ENCODE data around the gene CNOT1.

CNOT1 gene

GRCh38 chr16:58507963-58508670 is 121.5 kb downstream of the CNOT1 start:
- H3K4me3 ChIP-seq (ENCODE audit: low read length) = no peak overlapping the region
- H3F3A ChIP-seq (ENCODE audit: control insufficient read depth, insufficient read depth) = peaks cover under 1% of the 10 kb centered on the region
- peaks cover 14% of the 10 kb centered on the region for H3K4me1 ChIP-seq (ENCODE audit: control insufficient read depth, low read length)
- no peak overlapping the region for H3K27ac ChIP-seq (ENCODE audit: low read depth, low read length)
- H3K9me2 ChIP-seq (replicated peaks; ENCODE audit: control insufficient read depth, low read length) = no peaks in the 10 kb centered on the region
- no peaks in the 10 kb centered on the region for H3K27me3 ChIP-seq (ENCODE audit: control insufficient read depth, low read length)
- H3K79me2 ChIP-seq (ENCODE audit: control insufficient read depth, low read length) = peaks cover 15% of the 10 kb centered on the region
- H3K9me3 ChIP-seq (ENCODE audit: control insufficient read depth, insufficient read depth, low read length) = no peaks in the 10 kb centered on the region
- peaks cover 7% of the 10 kb centered on the region; the same call in 1 of the 2 replicates for H4K20me1 ChIP-seq (ENCODE audit: control insufficient read depth, insufficient read depth, low read depth, low read length)
- peaks cover 14% of the 10 kb centered on the region for H3K36me3 ChIP-seq (ENCODE audit: control insufficient read depth, low read length)
- TF ChIP-seq CTCF (IDR thresholded peaks at IDR 0.05; ENCODE audit: low read depth, low read length, poor library complexity, severe bottlenecking) (no peak), EZH2phosphoT487 (IDR thresholded peaks at IDR 0.05; ENCODE audit: borderline replicate concordance, low read length) (no peak)
- H3K4me2 ChIP-seq (ENCODE audit: low read length) = no peak overlapping the region

- Histone ChIP-seq H3K36me3 (ENCODE audit: control insufficient read depth, low read length) (peaks cover 13% of the 10 kb centered on the region), H3K79me2 (ENCODE audit: control insufficient read depth, low read length) (peaks cover 12% of the 10 kb centered on the region), H3K4me2 (ENCODE audit: low read length) (no peak overlapping the region), H3K4me1 (ENCODE audit: control insufficient read depth, low read length) (peaks cover 14% of the 10 kb centered on the region), H3K9me3 (ENCODE audit: control insufficient read depth, insufficient read depth, low read length) (no peaks in the 10 kb centered on the region), H4K20me1 (ENCODE audit: control insufficient read depth, insufficient read depth, low read depth, low read length) (peaks cover 7% of the 10 kb centered on the region; the same call in 1 of the 2 replicates), H3K27ac (ENCODE audit: low read depth, low read length) (no peak overlapping the region), H3F3A (ENCODE audit: control insufficient read depth, insufficient read depth) (no peaks in the 10 kb centered on the region), H3K9me2 (replicated peaks; ENCODE audit: control insufficient read depth, low read length) (no peaks in the 10 kb centered on the region), H3K27me3 (ENCODE audit: control insufficient read depth, low read length) (peaks cover under 1% of the 10 kb centered on the region; the same call in 1 of the 2 replicates), H3K4me3 (ENCODE audit: low read length) (no peak overlapping the region)
- TF ChIP-seq EZH2phosphoT487 (IDR thresholded peaks at IDR 0.05; ENCODE audit: borderline replicate concordance, low read length) (no peak), CTCF (IDR thresholded peaks at IDR 0.05; ENCODE audit: low read depth, low read length, poor library complexity, severe bottlenecking) (peak; percentile 42)
Observed at GRCh38 chr16:58507195-58507962, 122.2 kb downstream of the CNOT1 start.

GRCh38 chr16:58506241-58507194 is 123.1 kb downstream of the CNOT1 start:
- Histone ChIP-seq H3K9me3 (ENCODE audit: control insufficient read depth, insufficient read depth, low read length) (no peaks in the 10 kb centered on the region), H3K79me2 (ENCODE audit: control insufficient read depth, low read length) (peaks cover 6% of the 10 kb centered on the region), H4K20me1 (ENCODE audit: control insufficient read depth, insufficient read depth, low read depth, low read length) (peaks cover 5% of the 10 kb centered on the region; the same call in 1 of the 2 replicates), H3K4me2 (ENCODE audit: low read length) (no peak overlapping the region), H3K4me3 (ENCODE audit: low read length) (no peak overlapping the region), H3K9me2 (replicated peaks; ENCODE audit: control insufficient read depth, low read length) (no peaks in the 10 kb centered on the region), H3F3A (ENCODE audit: control insufficient read depth, insufficient read depth) (no peaks in the 10 kb centered on the region), H3K27me3 (ENCODE audit: control insufficient read depth, low read length) (peaks cover 9% of the 10 kb centered on the region), H3K36me3 (ENCODE audit: control insufficient read depth, low read length) (peaks cover 5% of the 10 kb centered on the region; the same call in 1 of the 2 replicates), H3K27ac (ENCODE audit: low read depth, low read length) (no peak overlapping the region), H3K4me1 (ENCODE audit: control insufficient read depth, low read length) (peaks cover 12% of the 10 kb centered on the region)
- TF ChIP-seq CTCF (IDR thresholded peaks at IDR 0.05; ENCODE audit: low read depth, low read length, poor library complexity, severe bottlenecking) (no peak), EZH2phosphoT487 (IDR thresholded peaks at IDR 0.05; ENCODE audit: borderline replicate concordance, low read length) (no peak)

All from DOHH2 (cell line).